Ishikawa (cell line): Measurements from ENCODE around the gene KPTN.

ENCODE experiments used
- CEBPB ChIP-seq: IDR thresholded peaks from 2 replicates; pipeline ENCODE4 v1.6.1; 2012
- CREB1 ChIP-seq: IDR thresholded peaks from 2 replicates; pipeline ENCODE4 v1.6.1; 2012; ENCODE audit warnings: low read depth
- EGR1 ChIP-seq: IDR thresholded peaks from 2 replicates; pipeline ENCODE4 v1.6.1; 2012
- EP300 ChIP-seq: IDR thresholded peaks from 2 replicates; pipeline ENCODE4 v1.6.1; 2012; ENCODE audit warnings: borderline replicate concordance
- FOXM1 ChIP-seq: IDR thresholded peaks from 2 replicates; pipeline ENCODE4 v1.6.1; 2012; ENCODE audit warnings: low read depth, borderline replicate concordance
- MAX ChIP-seq: IDR thresholded peaks from 2 replicates; pipeline ENCODE4 v1.6.1; 2012
- NFIC ChIP-seq: IDR thresholded peaks from 2 replicates; pipeline ENCODE4 v1.6.1; 2012
- RAD21 ChIP-seq: IDR thresholded peaks from 2 replicates; pipeline ENCODE4 v1.6.1; 2012; ENCODE audit warnings: low read depth
- REST ChIP-seq: IDR thresholded peaks from 2 replicates; pipeline ENCODE4 v1.6.1; 2012; ENCODE audit warnings: low read depth, mild to moderate bottlenecking
- TAF1 ChIP-seq: IDR thresholded peaks from 2 replicates; pipeline ENCODE4 v1.6.1; 2012; ENCODE audit warnings: low read depth, mild to moderate bottlenecking
- TCF12 ChIP-seq: IDR thresholded peaks from 2 replicates; pipeline ENCODE4 v1.6.1; 2012; ENCODE audit warnings: low read depth
- TEAD4 ChIP-seq: IDR thresholded peaks from 2 replicates; pipeline ENCODE4 v1.6.1; 2012
- USF1 ChIP-seq: IDR thresholded peaks from 2 replicates; pipeline ENCODE4 v1.6.1; 2012
- YY1 ChIP-seq: IDR thresholded peaks from 2 replicates; pipeline ENCODE4 v1.6.1; 2012; ENCODE audit warnings: low read depth
- ZBTB7A ChIP-seq: IDR thresholded peaks from 2 replicates; pipeline ENCODE4 v1.6.1; 2012; ENCODE audit warnings: low read depth

The KPTN gene

GRCh38 chr19:47521473-47522180 is 37.6 kb upstream of the KPTN start:
- no peak for TF ChIP-seq REST
- TF ChIP-seq EGR1 = no peak
- no peak for TF ChIP-seq CREB1
- no peak for TF ChIP-seq ZBTB7A
- TF ChIP-seq USF1 = no peak
- TF ChIP-seq CEBPB = no peak
- TF ChIP-seq RAD21 = no peak
- TF ChIP-seq YY1 = no peak
- TF ChIP-seq EP300 = no peak
- TF ChIP-seq NFIC = no peak
- no peak for TF ChIP-seq TAF1
- no peak for TF ChIP-seq MAX
- TF ChIP-seq FOXM1 = no peak
- no peak for TF ChIP-seq TCF12
- no peak for TF ChIP-seq TEAD4

- TF ChIP-seq FOXM1 (no peak), CREB1 (no peak), EP300 (no peak), RAD21 (no peak), YY1 (no peak), REST (no peak), USF1 (no peak), MAX (no peak), EGR1 (no peak), TAF1 (no peak), ZBTB7A (no peak), CEBPB (no peak), TEAD4 (no peak), NFIC (no peak), TCF12 (no peak)
Observed at GRCh38 chr19:47520839-47521238, 36.8 kb upstream of the KPTN start.

GRCh38 chr19:47520343-47520806 is 36.4 kb upstream of the KPTN start:
- TF ChIP-seq TCF12 = no peak
- no peak for TF ChIP-seq FOXM1
- no peak for TF ChIP-seq USF1
- TF ChIP-seq MAX = no peak
- TF ChIP-seq REST = no peak
- no peak for TF ChIP-seq RAD21
- TF ChIP-seq TAF1 = no peak
- no peak for TF ChIP-seq TEAD4
- no peak for TF ChIP-seq CEBPB

- TF ChIP-seq ZBTB7A (no peak), CEBPB (no peak), EP300 (no peak), TEAD4 (no peak), RAD21 (no peak), YY1 (no peak), FOXM1 (no peak), USF1 (no peak)
Observed at GRCh38 chr19:47518854-47519253, 34.8 kb upstream of the KPTN start.
